ENCODE results near the gene MED17.

GRCh38 chr11:93845181-93846092 is 61.4 kb downstream of the MED17 start:
- TF ChIP-seq CTCF (conservative IDR thresholded peaks at IDR 0.05; ENCODE audit: low read depth, low read length) (no peak), EZH2 (IDR thresholded peaks at IDR 0.05; ENCODE audit: borderline replicate concordance, low read depth, low read length, poor library complexity, severe bottlenecking) (no peak)
